ENCODE data around the gene SERPINB12.

SERPINB12 gene

DNA sequence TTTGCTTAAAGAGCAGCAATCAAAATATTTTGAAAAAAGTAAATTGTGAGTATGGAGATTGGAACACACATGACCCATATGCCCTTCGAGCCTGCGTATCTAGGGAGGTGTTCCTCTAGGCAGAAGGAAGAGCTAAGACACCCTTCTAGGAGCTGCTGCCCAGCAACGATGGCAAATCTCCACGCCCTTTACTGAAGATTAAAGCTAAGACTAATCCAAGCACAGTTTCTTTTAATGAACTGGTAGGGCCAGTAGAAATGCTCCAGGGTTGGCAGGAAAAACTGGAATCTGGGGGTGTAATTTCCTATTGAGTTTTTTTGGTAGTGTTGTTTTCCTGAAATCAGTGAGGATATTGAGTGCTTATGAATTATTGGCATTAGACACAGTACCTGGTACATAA lies 44.3 kb downstream of the SERPINB12 start:
- H3K4me1 Mint-ChIP-seq, result no peaks in the 10 kb centered on the region
- H3K27me3 Mint-ChIP-seq (ENCODE audit: low read depth), result no peaks in the 10 kb centered on the region
- TF ChIP-seq, protein P1, sequence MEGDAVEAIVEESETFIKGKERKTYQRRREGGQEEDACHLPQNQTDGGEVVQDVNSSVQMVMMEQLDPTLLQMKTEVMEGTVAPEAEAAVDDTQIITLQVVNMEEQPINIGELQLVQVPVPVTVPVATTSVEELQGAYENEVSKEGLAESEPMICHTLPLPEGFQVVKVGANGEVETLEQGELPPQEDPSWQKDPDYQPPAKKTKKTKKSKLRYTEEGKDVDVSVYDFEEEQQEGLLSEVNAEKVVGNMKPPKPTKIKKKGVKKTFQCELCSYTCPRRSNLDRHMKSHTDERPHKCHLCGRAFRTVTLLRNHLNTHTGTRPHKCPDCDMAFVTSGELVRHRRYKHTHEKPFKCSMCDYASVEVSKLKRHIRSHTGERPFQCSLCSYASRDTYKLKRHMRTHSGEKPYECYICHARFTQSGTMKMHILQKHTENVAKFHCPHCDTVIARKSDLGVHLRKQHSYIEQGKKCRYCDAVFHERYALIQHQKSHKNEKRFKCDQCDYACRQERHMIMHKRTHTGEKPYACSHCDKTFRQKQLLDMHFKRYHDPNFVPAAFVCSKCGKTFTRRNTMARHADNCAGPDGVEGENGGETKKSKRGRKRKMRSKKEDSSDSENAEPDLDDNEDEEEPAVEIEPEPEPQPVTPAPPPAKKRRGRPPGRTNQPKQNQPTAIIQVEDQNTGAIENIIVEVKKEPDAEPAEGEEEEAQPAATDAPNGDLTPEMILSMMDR (IDR thresholded peaks at IDR 0.05; ENCODE audit: unreplicated experiment in 3 of 3), result no peak
- no peaks in the 10 kb centered on the region for H3K9me3 Mint-ChIP-seq
- no peaks in the 10 kb centered on the region for H3K36me3 Mint-ChIP-seq (ENCODE audit: low read depth)
- no peak overlapping the region for H3K27ac Mint-ChIP-seq
- H3K4me3 Mint-ChIP-seq, result no peak overlapping the region

DNA sequence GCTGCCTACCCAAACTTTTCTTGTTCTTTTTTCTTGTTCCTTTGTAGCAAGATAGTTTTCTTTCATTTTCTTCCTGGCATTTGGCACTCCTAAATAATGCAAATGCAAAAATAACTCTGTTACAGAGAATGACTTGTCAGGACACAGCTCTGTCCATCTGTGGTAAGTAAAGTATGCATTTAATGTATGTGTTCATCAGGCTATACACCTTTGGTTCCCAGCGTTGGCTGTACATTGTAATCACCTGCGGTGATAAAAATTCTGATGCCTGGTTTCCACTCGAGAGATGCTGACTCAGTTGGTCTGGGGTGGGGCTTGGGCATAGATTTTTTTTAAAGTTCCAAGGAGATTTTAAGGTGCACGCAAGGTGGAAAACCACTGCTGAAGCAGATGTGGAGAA lies 44.8 kb downstream of the SERPINB12 start, which contains the start of gene SERPINB13:
Gene SERPINB13, plus strand, starts transcription at position 378 of the 400 bp plus-strand sequence. CDS start 1,325 bp downstream, outside the sequence.
- no peaks in the 10 kb centered on the region for H3K4me1 Mint-ChIP-seq
- no peaks in the 10 kb centered on the region for H3K27me3 Mint-ChIP-seq (ENCODE audit: low read depth)
- no peak within 1 kb of the TSS for H3K27ac Mint-ChIP-seq
- TF ChIP-seq, protein P1 (IDR thresholded peaks at IDR 0.05; ENCODE audit: unreplicated experiment in 3 of 3), result no peak
- H3K36me3 Mint-ChIP-seq (ENCODE audit: low read depth), result no peaks in the 10 kb centered on the region
- H3K4me3 Mint-ChIP-seq, result no peak within 1 kb of the TSS
- H3K9me3 Mint-ChIP-seq, result no peaks in the 10 kb centered on the region

DNA sequence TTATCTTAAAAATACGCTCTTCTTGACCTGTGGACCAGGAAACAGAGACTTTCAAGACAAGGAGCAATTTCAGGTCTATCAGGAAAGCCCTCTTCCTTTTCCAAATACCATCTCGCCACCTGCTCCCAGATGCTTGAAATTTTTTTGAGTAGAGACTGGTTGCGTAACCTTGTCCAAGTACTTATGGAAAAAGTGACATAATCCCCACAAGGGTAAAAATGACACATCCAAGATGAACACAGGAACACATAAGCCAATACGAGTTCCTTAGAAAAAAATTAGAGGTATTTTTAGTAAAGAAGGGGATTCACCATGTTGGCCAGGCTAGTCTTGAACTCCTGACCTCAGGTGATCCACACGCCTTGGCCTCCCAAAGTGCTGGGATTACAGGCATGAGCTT lies 46.7 kb downstream of the SERPINB12 start:
- Mint-ChIP-seq H3K36me3 (ENCODE audit: low read depth) (no peaks in the 10 kb centered on the region), H3K4me3 (no peak overlapping the region), H3K9me3 (no peaks in the 10 kb centered on the region), H3K27ac (no peak overlapping the region), H3K27me3 (ENCODE audit: low read depth) (no peaks in the 10 kb centered on the region), H3K4me1 (no peaks in the 10 kb centered on the region)
- TF ChIP-seq, protein P1 (IDR thresholded peaks at IDR 0.05; ENCODE audit: unreplicated experiment in 3 of 3), result no peak

DNA sequence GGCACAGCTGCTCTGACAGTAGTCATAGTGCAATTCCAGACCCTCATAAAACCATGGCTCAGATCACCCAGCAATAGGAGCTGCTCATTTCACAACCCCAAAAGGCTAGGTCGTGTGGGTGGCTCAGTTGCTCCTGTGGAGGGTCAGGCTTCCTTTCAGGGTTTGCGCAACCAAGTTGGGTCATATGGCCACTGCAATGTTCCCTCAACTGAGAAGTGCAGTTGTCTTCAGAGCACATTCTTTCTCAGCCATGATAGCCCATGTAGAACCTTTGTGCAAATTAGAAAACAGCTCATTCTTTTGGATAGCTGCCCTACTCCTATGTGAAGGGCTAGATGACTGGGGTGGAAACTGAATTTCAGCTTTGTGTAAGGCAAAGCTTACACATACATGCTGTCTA lies 48.2 kb downstream of the SERPINB12 start:
- TF ChIP-seq, protein P1 (IDR thresholded peaks at IDR 0.05; ENCODE audit: unreplicated experiment in 3 of 3), result no peak
- Mint-ChIP-seq H3K9me3 (no peaks in the 10 kb centered on the region), H3K27me3 (ENCODE audit: low read depth) (no peaks in the 10 kb centered on the region), H3K27ac (no peak overlapping the region), H3K4me1 (no peaks in the 10 kb centered on the region), H3K36me3 (ENCODE audit: low read depth) (no peaks in the 10 kb centered on the region), H3K4me3 (no peak overlapping the region)

DNA sequence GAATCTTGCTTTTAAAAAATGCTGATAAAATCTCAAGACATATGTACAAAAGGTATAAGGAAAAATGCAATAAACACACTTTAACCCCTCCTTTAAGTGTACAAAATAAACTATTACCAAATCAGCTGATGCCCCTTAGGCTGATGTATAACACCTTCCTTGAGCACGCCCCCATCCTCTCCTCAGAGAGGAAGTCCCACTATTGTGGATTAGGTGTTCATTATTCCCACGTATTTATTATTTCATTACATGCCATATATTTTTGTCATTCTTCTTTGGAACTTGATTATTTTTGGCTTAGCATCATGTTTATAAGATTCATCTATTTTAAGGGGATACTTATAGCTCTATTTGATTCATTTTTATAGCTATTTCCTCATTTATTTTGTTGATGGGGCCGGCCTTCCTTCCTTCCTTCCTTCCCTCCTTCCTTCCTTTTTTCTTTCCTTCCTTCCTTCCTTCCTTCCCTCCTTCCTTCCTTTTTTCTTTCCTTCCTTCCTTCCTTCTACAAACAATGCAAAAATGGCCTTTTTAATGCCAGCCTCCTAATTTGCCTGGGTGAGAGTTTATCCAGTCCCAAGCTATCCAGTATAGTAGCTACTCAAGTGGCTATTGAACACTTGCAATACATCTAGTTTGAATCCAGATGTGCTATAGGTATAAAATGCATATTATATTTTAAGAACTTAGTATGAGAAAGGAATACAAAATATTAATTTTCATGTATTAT lies 49.0 kb downstream of the SERPINB12 start:
- Mint-ChIP-seq H3K36me3 (ENCODE audit: low read depth) (no peaks in the 10 kb centered on the region), H3K9me3 (no peaks in the 10 kb centered on the region), H3K27ac (no peak overlapping the region), H3K4me3 (no peak overlapping the region), H3K4me1 (no peaks in the 10 kb centered on the region), H3K27me3 (ENCODE audit: low read depth) (no peaks in the 10 kb centered on the region)
- TF ChIP-seq, protein P1 (IDR thresholded peaks at IDR 0.05; ENCODE audit: unreplicated experiment in 3 of 3), result no peak

DNA sequence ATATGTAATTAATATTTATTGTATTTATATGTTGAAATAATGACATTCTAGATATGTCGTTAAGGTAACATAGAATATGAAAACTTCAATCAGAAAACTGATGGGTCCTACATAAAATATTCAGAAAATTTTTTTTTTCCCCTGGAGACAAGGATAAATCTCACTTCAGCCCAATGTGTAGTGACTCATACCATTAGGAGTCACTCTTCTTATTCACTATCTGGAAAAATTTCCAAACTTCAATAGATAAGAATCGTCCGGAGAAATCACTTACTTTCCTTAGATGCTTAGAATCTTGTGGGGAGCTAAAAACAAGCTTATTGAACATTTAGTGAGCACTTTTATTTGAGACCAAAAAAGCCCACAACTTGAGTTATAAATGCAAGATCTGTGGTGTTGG lies 49.6 kb downstream of the SERPINB12 start:
- Mint-ChIP-seq H3K4me1 (no peaks in the 10 kb centered on the region), H3K36me3 (ENCODE audit: low read depth) (no peaks in the 10 kb centered on the region), H3K27ac (no peak overlapping the region), H3K4me3 (no peak overlapping the region), H3K9me3 (no peaks in the 10 kb centered on the region), H3K27me3 (ENCODE audit: low read depth) (no peaks in the 10 kb centered on the region)
- TF ChIP-seq, protein P1 (IDR thresholded peaks at IDR 0.05; ENCODE audit: unreplicated experiment in 3 of 3), result no peak
